GM19035 (cell line): ENCODE results near the gene RPP30.
A peak's percentile ranks its signal among the peaks of the same experiment; 100 is the strongest.

Source experiments
- ATAC-seq: cut with Tn5 transposase; IDR thresholded peaks from one replicate; pipeline ENCODE4 v1.9.1; 2021; ENCODE audit not compliant: unreplicated experiment

Gene RPP30

GRCh38 chr10:90871766-90872647 is at the start of gene RPP30:
Gene RPP30 (plus strand): TSS chr10:90871974. CDS start chr10:90871987, 13 bp downstream.
- peak; percentile 99 for ATAC-seq

- ATAC-seq = no peak
Measured at GRCh38 chr10:90822508-90822907, 49.3 kb upstream of the RPP30 start.

- no peak for ATAC-seq
Measured at GRCh38 chr10:90832111-90832510, 39.7 kb upstream of the RPP30 start.

GRCh38 chr10:90834326-90834725 is 37.4 kb upstream of the RPP30 start:
- no peak for ATAC-seq

- no peak for ATAC-seq
Measured at GRCh38 chr10:90837486-90837885, 34.3 kb upstream of the RPP30 start.

GRCh38 chr10:90842725-90843124 is 29.0 kb upstream of the RPP30 start:
- ATAC-seq = no peak

GRCh38 chr10:90845726-90846125 is 26.0 kb upstream of the RPP30 start:
- ATAC-seq = no peak

GRCh38 chr10:90846746-90847145 is 25.0 kb upstream of the RPP30 start:
- no peak for ATAC-seq

GRCh38 chr10:90847436-90847835 is 24.3 kb upstream of the RPP30 start:
- ATAC-seq = no peak

- no peak for ATAC-seq
Measured at GRCh38 chr10:90849956-90850749, 21.6 kb upstream of the RPP30 start.

- no peak for ATAC-seq
Measured at GRCh38 chr10:90855126-90855525, 16.6 kb upstream of the RPP30 start.

GRCh38 chr10:90856261-90856660 is 15.5 kb upstream of the RPP30 start:
- ATAC-seq = no peak

- no peak for ATAC-seq
Measured at GRCh38 chr10:90856964-90857634, 14.7 kb upstream of the RPP30 start.

- ATAC-seq = peak; percentile 73
Measured at GRCh38 chr10:90857635-90858460, 13.9 kb upstream of the RPP30 start, which contains the start of gene HTR7. Gene HTR7 (minus strand): TSS chr10:90858039. CDS start chr10:90857671, 368 bp downstream.

- ATAC-seq = no peak
Measured at GRCh38 chr10:90858461-90858968, 13.3 kb upstream of the RPP30 start.

- no peak for ATAC-seq
Measured at GRCh38 chr10:90859321-90859751, 12.4 kb upstream of the RPP30 start.

- ATAC-seq = no peak
Measured at GRCh38 chr10:90860790-90861189, 11.0 kb upstream of the RPP30 start.

- no peak for ATAC-seq
Measured at GRCh38 chr10:90862908-90863514, 8.8 kb upstream of the RPP30 start.

- ATAC-seq = no peak
Measured at GRCh38 chr10:90865401-90865800, 6.4 kb upstream of the RPP30 start.
